HG03135 (cell line): ENCODE data around the gene CCDC51.
"Not testable (repeated sequence)": the region's sequence is repeated elsewhere in the genome, so short reads cannot be mapped to it uniquely, and the experiment has no call there.

Source experiments
- ATAC-seq: cut with Tn5 transposase; IDR thresholded peaks from one replicate; pipeline ENCODE4 v1.9.1; 2021; ENCODE audit warnings: mild to moderate bottlenecking, moderate library complexity; ENCODE audit not compliant: unreplicated experiment

The CCDC51 gene

GRCh38 chr3:48439820-48440589 lies at the start of gene CCDC51, which contains the start of gene TMA7:
CCDC51 (minus strand) TSS chr3:48440119; CDS start chr3:48435128, 4,991 bp downstream.
TMA7 (plus strand) TSS chr3:48440257; CDS start chr3:48440297, 40 bp downstream.
- ATAC-seq = peak; percentile 92

- ATAC-seq = no peak
Observed at GRCh38 chr3:48486952-48487351, 47.0 kb upstream of the CCDC51 start.

- not testable (repeated sequence) for ATAC-seq
Observed at GRCh38 chr3:48482822-48483221, 42.9 kb upstream of the CCDC51 start.

- ATAC-seq = not testable (repeated sequence)
Observed at GRCh38 chr3:48480891-48481290, 41.0 kb upstream of the CCDC51 start.

GRCh38 chr3:48478626-48479555 lies 39.0 kb upstream of the CCDC51 start:
- ATAC-seq = no peak

- ATAC-seq = no peak
Observed at GRCh38 chr3:48477959-48478520, 38.1 kb upstream of the CCDC51 start.

GRCh38 chr3:48476426-48477053 lies 36.6 kb upstream of the CCDC51 start:
- ATAC-seq = no peak

GRCh38 chr3:48475188-48475587 lies 35.3 kb upstream of the CCDC51 start:
- no peak for ATAC-seq

- ATAC-seq = no peak
Observed at GRCh38 chr3:48474619-48475018, 34.7 kb upstream of the CCDC51 start.

- ATAC-seq = not testable (repeated sequence)
Observed at GRCh38 chr3:48474031-48474430, 34.1 kb upstream of the CCDC51 start.

GRCh38 chr3:48473617-48473952 lies 33.7 kb upstream of the CCDC51 start:
- ATAC-seq = no peak

GRCh38 chr3:48472923-48473616 lies 33.2 kb upstream of the CCDC51 start:
- ATAC-seq = peak; percentile 75

GRCh38 chr3:48472673-48472922 lies 32.7 kb upstream of the CCDC51 start:
- peak; percentile 20 for ATAC-seq

GRCh38 chr3:48470286-48470685 lies 30.4 kb upstream of the CCDC51 start:
- no peak for ATAC-seq

- no peak for ATAC-seq
Observed at GRCh38 chr3:48469046-48469915, 29.4 kb upstream of the CCDC51 start.

GRCh38 chr3:48468329-48468731 lies 28.4 kb upstream of the CCDC51 start:
- no peak for ATAC-seq

GRCh38 chr3:48467473-48468267 lies 27.8 kb upstream of the CCDC51 start:
- ATAC-seq = no peak

GRCh38 chr3:48467110-48467454 lies 27.2 kb upstream of the CCDC51 start:
- ATAC-seq = no peak
